K562 (cell line): ENCODE results near the gene THADA. TPM values are rescaled to one million over a fixed set of nuclear protein-coding genes. Genes with fewer than 3 reads are reported as not detected.
A peak's percentile ranks its signal among the peaks of the same experiment; 100 is the strongest.

Experiments
- CEBPG ChIP-seq, 3 experiments: fragments of 200-800 bp in 1 of 3; sonication (Bioruptor generic) in 1 of 3; sonication (generic) in 1 of 3; formaldehyde crosslinking in 1 of 3; IDR thresholded peaks in 2 of 3; conservative IDR thresholded peaks in 1 of 3; 2 replicates each; pipeline versions ENCODE4 v1.6.1 to v1.8.0; 2016 to 2022; ENCODE audit warnings: missing compliant biosample characterization in 2 of 3, missing genetic modification characterization in 2 of 3, mild to moderate bottlenecking in 1 of 3, missing genetic modification reagents in 1 of 3
- DEAF1 ChIP-seq: fragments of 450-650 bp; formaldehyde crosslinking; IDR thresholded peaks from 2 replicates; pipeline ENCODE4 v1.4.0; 2020; ENCODE audit warnings: mild to moderate bottlenecking, moderate library complexity
- FOXO4 ChIP-seq: fragments of 450-650 bp; formaldehyde crosslinking; IDR thresholded peaks from 2 replicates; pipeline ENCODE4 v1.4.0; 2020; ENCODE audit warnings: mild to moderate bottlenecking, moderate library complexity
- NCOA4 ChIP-seq: fragments of 450-650 bp; IDR thresholded peaks from 2 replicates; pipeline ENCODE4 v1.6.1; 2018; ENCODE audit warnings: mild to moderate bottlenecking; ENCODE audit not compliant: partially characterized antibody
- NR0B1 ChIP-seq: fragments of 450-650 bp; IDR thresholded peaks from one replicate; pipeline ENCODE4 v1.6.1; 2018; ENCODE audit warnings: mild to moderate bottlenecking, moderate library complexity; ENCODE audit not compliant: partially characterized antibody
- POLR2G ChIP-seq: fragments of 200-400 bp; formaldehyde crosslinking; IDR thresholded peaks from 2 replicates; pipeline ENCODE4 v1.6.1; 2017; ENCODE audit warnings: low read depth, mild to moderate bottlenecking, antibody characterized with exemption, low read length, moderate library complexity
- POU5F1 ChIP-seq: fragments of 150-350 bp; IDR thresholded peaks from 2 replicates; pipeline ENCODE4 v1.6.1; 2014; ENCODE audit warnings: borderline replicate concordance, low read length, low read depth, mild to moderate bottlenecking; ENCODE audit not compliant: partially characterized antibody
- ZBTB7A ChIP-seq: IDR thresholded peaks from 2 replicates; pipeline ENCODE4 v1.6.1; 2011; ENCODE audit warnings: low read depth, mild to moderate bottlenecking, low read length, moderate library complexity, borderline replicate concordance; ENCODE audit not compliant: control insufficient read depth
- ZNF592 ChIP-seq: fragments of 450-650 bp; IDR thresholded peaks from 2 replicates; pipeline ENCODE4 v1.6.1; 2017; ENCODE audit warnings: antibody characterized with exemption, mild to moderate bottlenecking
- polyA plus RNA-seq, 8 experiments: library from polyadenylated mRNA; depleted of rRNA in 4 of 8; stranded (reverse) in 5 of 8; unstranded in 3 of 8; fragments of >200 nt; fragmentation: Nextera tagmentation in 2 of 8; fragmentation: Illumina TruSeq in 1 of 8; extraction: Ambion mirVana in 2 of 8; extraction: Trizol in 1 of 8; gene quantifications; 2 replicates each; pipeline versions ENCODE4 v1.2.1 to v1.2.3, GENCODE V29; 2011 to 2014; ENCODE audit warnings: inconsistent platforms in 1 of 8, missing spikeins in 1 of 8
- total RNA-seq, 7 experiments: library from RNA; depleted of rRNA in 6 of 7; stranded (reverse); fragments of >200 nt in 6 of 7; fragmentation: Illumina TruSeq in 2 of 7; extraction: Trizol in 2 of 7; gene quantifications; 2 replicates each; pipeline versions ENCODE4 v1.2.1 to v1.2.3, GENCODE V29; 2011 to 2021; ENCODE audit warnings: low replicate concordance in 1 of 7

The THADA gene
- total and polyA plus RNA-seq, 9 of the 15 experiments (the other 6 are each of a cell fraction or from before 2014, with no cell fraction given): 17.8 to 34.7 (median 31.9) TPM

GRCh38 chr2:43221124-43221762 lies 374.6 kb downstream of the THADA start (continued):
- no peak for TF ChIP-seq ZNF592
- no peak for TF ChIP-seq NR0B1
- no peak for TF ChIP-seq POU5F1
- TF ChIP-seq NCOA4: no peak
- no peak for TF ChIP-seq FOXO4 (CRISPR knock-in tag)
- peak; percentile 50 for TF ChIP-seq POLR2G
- peak; percentile 89 for TF ChIP-seq ZBTB7A
- TF ChIP-seq DEAF1 (CRISPR knock-in tag): no peak
- TF ChIP-seq CEBPG (CRISPR knock-in tag; IDR thresholded peaks at IDR 0.05): no peak
- TF ChIP-seq CEBPG (tag; conservative IDR thresholded peaks at IDR 0.05 in 1 of 2, IDR thresholded peaks at IDR 0.05 in 1 of 2): peak in 1 of 2 experiments; percentile 51; a peak in 2 of 4 replicates
- TF ChIP-seq, all 486 proteins: peak for 29
